Left hindlimb (tissue), 1 donor: ENCODE measurements around the gene PSMB10.
"Not testable (repeated sequence)": the region's sequence is repeated elsewhere in the genome, so short reads cannot be mapped to it uniquely, and the experiment has no call there.

ENCODE experiments used
- DNase-seq: peaks from one replicate; pipeline ENCODE4 v3.0.0-alpha.2; 2018

The PSMB10 gene

GRCh38 chr16:67941469-67942199, 5.0 kb upstream of the PSMB10 start:
- no peak for DNase-seq

- DNase-seq, result no peak
These were observed 3.9 kb upstream of the PSMB10 start for GRCh38 chr16:67940446-67941089.

GRCh38 chr16:67939507-67940445, 3.1 kb upstream of the PSMB10 start:
- no peak for DNase-seq

- DNase-seq, result not testable (repeated sequence)
These were observed 1.1 kb upstream of the PSMB10 start for GRCh38 chr16:67937713-67938112.

GRCh38 chr16:67936880-67937605, 393 bp upstream of the PSMB10 start:
- DNase-seq, result no peak

GRCh38 chr16:67935402-67936123, 1.1 kb downstream of the PSMB10 start:
- DNase-seq, result peak; percentile 93

GRCh38 chr16:67935101-67935401, 1.6 kb downstream of the PSMB10 start:
- no peak for DNase-seq

GRCh38 chr16:67934306-67935100, 2.1 kb downstream of the PSMB10 start:
- DNase-seq, result no peak

- DNase-seq, result no peak
These were observed 2.8 kb downstream of the PSMB10 start for GRCh38 chr16:67933805-67934204.

- no peak for DNase-seq
These were observed 4.2 kb downstream of the PSMB10 start for GRCh38 chr16:67932462-67932840.

- DNase-seq, result no peak
These were observed 4.8 kb downstream of the PSMB10 start, which contains the start of gene CTRL for GRCh38 chr16:67931712-67932461. TSS of gene CTRL (minus strand) at chr16:67931862. CDS start at chr16:67931852, 10 bp downstream.

GRCh38 chr16:67930678-67931211, 5.9 kb downstream of the PSMB10 start:
- DNase-seq, result no peak

- no peak for DNase-seq
These were observed 6.5 kb downstream of the PSMB10 start for GRCh38 chr16:67930191-67930590.

- no peak for DNase-seq
These were observed 7.9 kb downstream of the PSMB10 start for GRCh38 chr16:67928561-67929364.

- DNase-seq, result no peak
These were observed 8.5 kb downstream of the PSMB10 start for GRCh38 chr16:67928147-67928546.

- no peak for DNase-seq
These were observed 9.3 kb downstream of the PSMB10 start for GRCh38 chr16:67927131-67927941.

- no peak for DNase-seq
These were observed 10.4 kb downstream of the PSMB10 start for GRCh38 chr16:67926181-67926750.
